Hematopoietic multipotent progenitor cell treated with erythropoietin and hydrocortisone succinate and interleukin-3 and kit ligand, for 15 days (in vitro differentiated cells): Measurements from ENCODE around the gene KIR3DL2.
"Not testable (repeated sequence)": the region's sequence is repeated elsewhere in the genome, so short reads cannot be mapped to it uniquely, and the experiment has no call there.

Source experiments
- DNase-seq: peaks from one replicate; pipeline ENCODE4 v3.0.0-alpha.2; 2015; ENCODE audit warnings: low spot score

KIR3DL2 gene

GRCh38 chr19:54871696-54872095 lies 21.5 kb downstream of the KIR3DL2 start:
- DNase-seq: no peak

GRCh38 chr19:54873990-54874389 lies 23.7 kb downstream of the KIR3DL2 start, which contains the start of gene FCAR:
FCAR (plus strand) TSS chr19:54874235; CDS start chr19:54874290, 55 bp downstream.
- no peak for DNase-seq

GRCh38 chr19:54875506-54875905 lies 25.3 kb downstream of the KIR3DL2 start:
- DNase-seq: no peak

GRCh38 chr19:54877471-54877870 lies 27.2 kb downstream of the KIR3DL2 start:
- no peak for DNase-seq

GRCh38 chr19:54881884-54882283 lies 31.6 kb downstream of the KIR3DL2 start:
- DNase-seq: no peak

- no peak for DNase-seq
These were observed 32.5 kb downstream of the KIR3DL2 start for GRCh38 chr19:54882758-54883157.

- DNase-seq: no peak
These were observed 33.0 kb downstream of the KIR3DL2 start for GRCh38 chr19:54883228-54883627.

GRCh38 chr19:54888239-54888638 lies 38.0 kb downstream of the KIR3DL2 start:
- DNase-seq: no peak

- no peak for DNase-seq
These were observed 39.3 kb downstream of the KIR3DL2 start for GRCh38 chr19:54889566-54889965.

- no peak for DNase-seq
These were observed 43.2 kb downstream of the KIR3DL2 start for GRCh38 chr19:54893406-54893805.

GRCh38 chr19:54894106-54894505 lies 43.9 kb downstream of the KIR3DL2 start:
- not testable (repeated sequence) for DNase-seq

- DNase-seq: no peak
These were observed 45.8 kb downstream of the KIR3DL2 start for GRCh38 chr19:54896036-54896435.

GRCh38 chr19:54898685-54899084 lies 48.4 kb downstream of the KIR3DL2 start:
- not testable (repeated sequence) for DNase-seq

- DNase-seq: not testable (repeated sequence)
These were observed 49.4 kb downstream of the KIR3DL2 start for GRCh38 chr19:54899646-54900045.

- DNase-seq: not testable (repeated sequence)
These were observed 50.9 kb downstream of the KIR3DL2 start for GRCh38 chr19:54901153-54901552.

GRCh38 chr19:54902061-54902460 lies 51.8 kb downstream of the KIR3DL2 start:
- no peak for DNase-seq

GRCh38 chr19:54903303-54903702 lies 53.1 kb downstream of the KIR3DL2 start:
- DNase-seq: no peak

- not testable (repeated sequence) for DNase-seq
These were observed 54.0 kb downstream of the KIR3DL2 start for GRCh38 chr19:54904261-54904660.

- no peak for DNase-seq
These were observed 55.2 kb downstream of the KIR3DL2 start for GRCh38 chr19:54905421-54905802.

- no peak for DNase-seq
These were observed 55.7 kb downstream of the KIR3DL2 start, which contains the start of gene NCR1 for GRCh38 chr19:54905803-54906511. NCR1 (plus strand) TSS chr19:54906148; CDS start chr19:54906188, 40 bp downstream.

GRCh38 chr19:54906819-54907218 lies 56.6 kb downstream of the KIR3DL2 start:
- no peak for DNase-seq

- not testable (repeated sequence) for DNase-seq
These were observed 57.7 kb downstream of the KIR3DL2 start for GRCh38 chr19:54907899-54908298.
